OCI-LY1 (cell line): ENCODE data around the gene PUM2.

Source experiments
- H2AFZ ChIP-seq: fragments of 200-600 bp; sonication (generic), shearing (Covaris generic); 2 replicates; pipeline ENCODE4 v1.6.0; 2014; ENCODE audit warnings: antibody characterized with exemption, mild to moderate bottlenecking, low read length
- H3F3A ChIP-seq: fragments of 200-600 bp; sonication (generic), shearing (Covaris generic); 2 replicates; pipeline ENCODE4 v1.6.0; 2014; ENCODE audit warnings: mild to moderate bottlenecking, antibody characterized with exemption, low read length, moderate library complexity; ENCODE audit not compliant: insufficient read depth
- H3K27ac ChIP-seq: fragments of 200-600 bp; sonication (generic); 2 replicates; pipeline ENCODE4 v1.5.1; 2014; ENCODE audit warnings: low read length, mixed run types, mild to moderate bottlenecking, low read depth; ENCODE audit not compliant: poor library complexity, severe bottlenecking
- H3K27me3 ChIP-seq: fragments of 200-600 bp; sonication (generic); 2 replicates; pipeline ENCODE4 v1.6.0; 2014; ENCODE audit warnings: antibody characterized with exemption, mild to moderate bottlenecking, low read length, moderate library complexity; ENCODE audit not compliant: insufficient read depth
- H3K36me3 ChIP-seq: fragments of 200-600 bp; sonication (generic); 2 replicates; pipeline ENCODE4 v1.6.1; 2014; ENCODE audit warnings: mild to moderate bottlenecking, antibody characterized with exemption, low read length, moderate library complexity, mixed read lengths; ENCODE audit not compliant: insufficient read depth
- H3K4me1 ChIP-seq: fragments of 200-600 bp; sonication (generic); 2 replicates; pipeline ENCODE4 v1.5.1; 2014; ENCODE audit warnings: mild to moderate bottlenecking, low read length, moderate library complexity; ENCODE audit not compliant: insufficient read depth, severe bottlenecking
- H3K4me2 ChIP-seq: fragments of 200-600 bp; sonication (generic), shearing (Covaris generic); 2 replicates; pipeline ENCODE4 v1.6.1; 2014; ENCODE audit warnings: low read length
- H3K4me3 ChIP-seq: fragments of 200-600 bp; sonication (generic); 2 replicates; pipeline ENCODE4 v1.5.1; 2014; ENCODE audit warnings: low read length, low read depth, mild to moderate bottlenecking, mixed read lengths; ENCODE audit not compliant: poor library complexity, severe bottlenecking
- H3K79me2 ChIP-seq: fragments of 200-600 bp; shearing (Covaris generic); 2 replicates; pipeline ENCODE4 v1.6.1; 2016; ENCODE audit warnings: mixed run types, low read length, mixed read lengths; ENCODE audit not compliant: insufficient read depth
- H3K9ac ChIP-seq: fragments of 200-600 bp; sonication (generic), shearing (Covaris generic); 2 replicates; pipeline ENCODE4 v1.6.1; 2014; ENCODE audit warnings: mild to moderate bottlenecking, low read length, mixed read lengths
- H3K9me2 ChIP-seq: fragments of 200-600 bp; sonication (generic), shearing (Covaris generic); 2 replicates; pipeline ENCODE4 v1.6.1; 2014; ENCODE audit warnings: low read depth, mild to moderate bottlenecking, low read length, mixed read lengths
- H3K9me3 ChIP-seq: fragments of 200-600 bp; shearing (Covaris generic); 2 replicates; pipeline ENCODE4 v1.6.1; 2014; ENCODE audit warnings: low read length, mixed read lengths
- H4K20me1 ChIP-seq: fragments of 200-600 bp; sonication (generic), shearing (Covaris generic); 2 replicates; pipeline ENCODE4 v1.6.0; 2016; ENCODE audit warnings: mild to moderate bottlenecking, low read length; ENCODE audit not compliant: insufficient read depth
- EZH2 ChIP-seq: fragments of 200-600 bp; sonication (generic), shearing (Covaris generic); IDR thresholded peaks from 2 replicates; pipeline ENCODE4 v1.8.0; 2017; ENCODE audit warnings: borderline replicate concordance, mixed run types, mild to moderate bottlenecking, antibody characterized with exemption, low read length, moderate library complexity, mixed read lengths
- TF ChIP-seq, protein P1 (sequence below): fragments of 200-600 bp; sonication (generic), shearing (Covaris generic); IDR thresholded peaks from 2 replicates; pipeline ENCODE4 v1.5.1; 2017; ENCODE audit warnings: mild to moderate bottlenecking, antibody characterized with exemption, low read length, moderate library complexity, mixed read lengths

PUM2 gene

GRCh38 chr2:20346565-20347381, 3.9 kb downstream of the PUM2 start:
- no peak for TF ChIP-seq EZH2
- TF ChIP-seq, protein P1, sequence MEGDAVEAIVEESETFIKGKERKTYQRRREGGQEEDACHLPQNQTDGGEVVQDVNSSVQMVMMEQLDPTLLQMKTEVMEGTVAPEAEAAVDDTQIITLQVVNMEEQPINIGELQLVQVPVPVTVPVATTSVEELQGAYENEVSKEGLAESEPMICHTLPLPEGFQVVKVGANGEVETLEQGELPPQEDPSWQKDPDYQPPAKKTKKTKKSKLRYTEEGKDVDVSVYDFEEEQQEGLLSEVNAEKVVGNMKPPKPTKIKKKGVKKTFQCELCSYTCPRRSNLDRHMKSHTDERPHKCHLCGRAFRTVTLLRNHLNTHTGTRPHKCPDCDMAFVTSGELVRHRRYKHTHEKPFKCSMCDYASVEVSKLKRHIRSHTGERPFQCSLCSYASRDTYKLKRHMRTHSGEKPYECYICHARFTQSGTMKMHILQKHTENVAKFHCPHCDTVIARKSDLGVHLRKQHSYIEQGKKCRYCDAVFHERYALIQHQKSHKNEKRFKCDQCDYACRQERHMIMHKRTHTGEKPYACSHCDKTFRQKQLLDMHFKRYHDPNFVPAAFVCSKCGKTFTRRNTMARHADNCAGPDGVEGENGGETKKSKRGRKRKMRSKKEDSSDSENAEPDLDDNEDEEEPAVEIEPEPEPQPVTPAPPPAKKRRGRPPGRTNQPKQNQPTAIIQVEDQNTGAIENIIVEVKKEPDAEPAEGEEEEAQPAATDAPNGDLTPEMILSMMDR: no peak
- H3K4me1 ChIP-seq: peaks cover 43% of the 10 kb centered on the region
- no peaks in the 10 kb centered on the region for H3K9me3 ChIP-seq
- no peak overlapping the region for H3K27ac ChIP-seq
- H3K27me3 ChIP-seq: no peaks in the 10 kb centered on the region
- H4K20me1 ChIP-seq: peaks cover 6% of the 10 kb centered on the region; the same call in 1 of the 2 replicates
- H3K4me2 ChIP-seq: peak overlapping the region; percentile 49
- no peaks in the 10 kb centered on the region for H3K9me2 ChIP-seq
- H2AFZ ChIP-seq: no peak overlapping the region
- H3K36me3 ChIP-seq: peaks cover 40% of the 10 kb centered on the region
- H3K79me2 ChIP-seq: peaks cover 83% of the 10 kb centered on the region
- no peak overlapping the region for H3K4me3 ChIP-seq
- H3F3A ChIP-seq: no peaks in the 10 kb centered on the region
- no peak overlapping the region for H3K9ac ChIP-seq

- peaks cover 44% of the 10 kb centered on the region for H3K4me1 ChIP-seq
- no peak overlapping the region for H3K27ac ChIP-seq
- H3K4me2 ChIP-seq: no peak overlapping the region
- H3K9me2 ChIP-seq: no peaks in the 10 kb centered on the region
- H2AFZ ChIP-seq: no peak overlapping the region
- peaks cover 11% of the 10 kb centered on the region for H4K20me1 ChIP-seq
- H3K4me3 ChIP-seq: no peak overlapping the region
- H3K79me2 ChIP-seq: peaks cover 100% of the 10 kb centered on the region
- peaks cover 51% of the 10 kb centered on the region for H3K36me3 ChIP-seq
- TF ChIP-seq, protein P1: no peak
- no peak for TF ChIP-seq EZH2
- H3K27me3 ChIP-seq: no peaks in the 10 kb centered on the region
- H3K9me3 ChIP-seq: no peaks in the 10 kb centered on the region
- no peak overlapping the region for H3K9ac ChIP-seq
- H3F3A ChIP-seq: no peaks in the 10 kb centered on the region
Measured at GRCh38 chr2:20343128-20343527, 7.5 kb downstream of the PUM2 start.

- Histone ChIP-seq H3F3A (no peaks in the 10 kb centered on the region), H3K9me3 (no peaks in the 10 kb centered on the region), H4K20me1 (peaks cover 16% of the 10 kb centered on the region), H3K27me3 (no peaks in the 10 kb centered on the region), H3K36me3 (peaks cover 49% of the 10 kb centered on the region), H2AFZ (no peak overlapping the region), H3K27ac (no peak overlapping the region), H3K79me2 (peaks cover 100% of the 10 kb centered on the region), H3K4me1 (peaks cover 25% of the 10 kb centered on the region), H3K9me2 (no peaks in the 10 kb centered on the region), H3K9ac (no peak overlapping the region), H3K4me3 (no peak overlapping the region), H3K4me2 (no peak overlapping the region)
- TF ChIP-seq EZH2: no peak
- TF ChIP-seq, protein P1: no peak
Measured at GRCh38 chr2:20339012-20339411, 11.6 kb downstream of the PUM2 start.
